ENCODE measurements around the gene MUC4.
"Not testable (repeated sequence)": the region's sequence is repeated elsewhere in the genome, so short reads cannot be mapped to it uniquely, and the experiment has no call there.

MUC4 gene

GRCh38 chr3:195784031-195784430 is 27.7 kb downstream of the MUC4 start:
- DNase-seq: not testable (repeated sequence)

GRCh38 chr3:195781236-195781635 is 30.5 kb downstream of the MUC4 start:
- not testable (repeated sequence) for DNase-seq

GRCh38 chr3:195777975-195778374 is 33.8 kb downstream of the MUC4 start:
- DNase-seq: no peak

- no peak for DNase-seq
These were observed 36.8 kb downstream of the MUC4 start for GRCh38 chr3:195774917-195775316.

- no peak for DNase-seq
These were observed 37.7 kb downstream of the MUC4 start for GRCh38 chr3:195773956-195774537.

DNA sequence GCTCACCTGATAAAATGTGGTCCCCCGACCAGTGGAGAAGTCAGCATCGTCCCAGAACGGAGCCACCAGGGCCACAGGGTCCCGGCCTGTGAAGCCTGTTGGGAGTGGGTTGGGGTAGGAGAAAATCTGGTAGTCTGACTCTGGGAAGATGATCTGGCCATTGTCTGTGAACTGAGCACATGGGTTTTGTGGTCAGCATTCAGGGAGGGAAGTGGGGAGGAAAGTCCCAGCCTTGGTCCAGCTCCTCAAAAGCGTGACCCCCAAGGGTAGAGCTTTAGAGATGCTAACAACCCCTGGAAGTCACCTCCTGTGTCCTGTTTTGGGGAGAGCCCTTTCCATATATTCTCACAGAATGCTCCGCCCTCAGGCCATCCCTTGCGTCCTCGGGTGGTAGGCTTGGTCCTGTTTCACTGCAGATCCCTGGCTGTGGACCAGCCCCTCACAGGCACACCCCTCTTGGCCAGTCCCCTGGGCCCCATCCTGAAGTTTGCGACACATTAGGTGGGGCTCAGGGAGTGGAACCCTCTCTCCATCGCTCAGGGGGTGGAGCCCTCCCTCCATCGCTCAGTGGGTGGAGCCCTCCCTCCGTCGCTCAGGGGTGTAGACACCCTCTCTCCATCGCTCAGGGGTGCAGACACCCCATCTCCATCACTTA is 40.0 kb downstream of the MUC4 start:
- no peak for DNase-seq

GRCh38 chr3:195770841-195771645 is 40.7 kb downstream of the MUC4 start:
- DNase-seq: not testable (repeated sequence)

GRCh38 chr3:195770081-195770840 is 41.5 kb downstream of the MUC4 start:
- DNase-seq: no peak

GRCh38 chr3:195769551-195769950 is 42.2 kb downstream of the MUC4 start:
- no peak for DNase-seq

DNA sequence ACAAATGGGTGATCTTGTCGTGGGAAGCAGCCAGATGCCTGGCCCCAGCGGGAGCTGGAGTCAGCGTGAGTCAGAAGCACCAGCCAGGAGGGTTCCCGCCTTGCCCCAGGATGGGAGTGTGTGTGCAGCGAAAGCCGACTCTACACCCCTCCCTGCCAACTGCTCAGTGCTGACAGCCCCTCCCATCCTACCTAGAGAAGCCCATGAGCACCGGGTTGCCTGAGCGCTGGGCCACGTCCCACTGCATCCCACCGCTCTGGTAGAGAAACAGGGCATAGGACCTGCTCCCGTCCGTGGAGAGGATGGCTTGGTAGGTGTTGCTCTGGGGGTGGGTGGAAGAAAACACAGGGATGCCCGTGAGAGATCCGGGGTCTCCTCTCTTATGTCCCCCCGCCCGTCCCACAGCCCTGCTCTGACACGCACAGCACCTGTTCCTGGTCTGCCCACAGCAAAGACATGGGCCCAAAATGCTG is 42.9 kb downstream of the MUC4 start:
- DNase-seq: no peak

DNA sequence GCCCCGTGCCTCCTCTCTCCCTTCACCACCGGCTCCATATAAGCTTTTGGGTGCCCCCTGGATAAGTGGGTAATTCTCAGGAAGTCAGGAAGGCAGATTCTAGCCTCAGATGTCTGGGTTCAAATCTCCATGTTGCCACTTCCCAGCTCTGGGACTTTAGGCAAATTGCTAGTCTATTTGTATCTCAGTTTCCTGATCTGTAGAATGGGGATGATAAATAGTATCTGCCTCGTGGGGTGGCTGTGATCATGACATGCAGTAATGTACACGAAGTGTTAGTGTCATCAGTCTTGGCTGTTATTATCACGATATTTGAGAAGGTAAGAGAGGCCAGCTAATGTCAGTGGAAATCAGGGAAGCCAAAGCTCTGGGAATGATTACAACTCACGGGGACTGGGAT is 43.3 kb downstream of the MUC4 start:
- no peak for DNase-seq

DNA sequence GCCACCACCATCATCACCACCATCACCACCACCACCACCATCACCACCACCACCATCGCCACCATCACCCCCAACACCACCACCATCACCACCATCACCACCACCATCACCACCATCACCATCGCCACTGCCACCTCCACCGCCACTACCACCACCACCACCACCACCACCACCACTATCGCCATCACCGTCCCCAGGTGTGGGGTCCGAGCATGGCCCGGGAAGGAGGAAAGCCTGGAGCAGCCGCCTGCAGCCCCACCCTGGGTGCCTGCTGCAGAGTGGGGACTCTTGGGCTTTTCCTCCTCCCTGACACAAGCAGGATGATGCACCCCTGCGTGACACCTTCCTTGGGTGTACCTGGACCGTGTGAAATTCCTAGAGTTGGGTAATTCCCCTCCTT is 43.9 kb downstream of the MUC4 start:
- no peak for DNase-seq

- no peak for DNase-seq
These were observed 45.1 kb downstream of the MUC4 start for GRCh38 chr3:195766671-195767070.

DNA sequence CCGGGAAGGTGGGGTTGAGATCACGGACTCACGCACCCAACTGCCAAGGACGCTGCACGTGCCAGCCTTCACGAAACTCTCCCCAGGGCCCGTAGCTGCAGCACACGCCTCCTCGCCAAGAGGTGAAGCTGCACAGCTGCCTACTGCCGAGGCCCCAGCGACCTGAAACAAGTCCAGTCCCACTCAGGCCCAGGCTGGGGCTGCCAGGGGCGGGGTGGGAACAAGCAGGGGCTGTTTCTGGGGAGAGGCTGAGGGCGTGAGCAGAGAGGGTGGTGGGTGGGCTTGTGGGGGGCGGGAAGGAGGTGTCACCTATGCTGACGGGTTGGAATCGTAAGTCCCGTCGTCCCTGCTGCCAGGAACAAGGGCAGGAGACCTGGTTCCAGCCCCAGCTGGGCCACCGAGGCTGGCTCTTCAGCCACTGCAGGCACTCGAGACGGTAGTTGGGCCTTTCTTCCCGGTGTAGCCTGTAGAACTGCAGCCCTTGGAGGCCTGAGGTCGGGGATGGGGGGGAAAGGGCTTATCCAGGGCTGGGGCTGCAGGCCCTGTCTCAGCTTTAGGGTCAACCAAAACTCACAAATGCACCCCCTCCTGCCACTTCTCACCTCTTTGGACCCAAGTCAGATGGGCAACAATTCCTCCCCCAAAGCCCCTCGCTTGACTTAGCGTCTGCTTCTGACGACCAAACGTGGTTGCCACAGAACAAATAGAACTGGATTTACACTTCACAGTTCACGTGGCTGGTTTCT is 46.6 kb downstream of the MUC4 start:
- DNase-seq: no peak

- DNase-seq: no peak
These were observed 47.6 kb downstream of the MUC4 start for GRCh38 chr3:195763843-195764825.

DNA sequence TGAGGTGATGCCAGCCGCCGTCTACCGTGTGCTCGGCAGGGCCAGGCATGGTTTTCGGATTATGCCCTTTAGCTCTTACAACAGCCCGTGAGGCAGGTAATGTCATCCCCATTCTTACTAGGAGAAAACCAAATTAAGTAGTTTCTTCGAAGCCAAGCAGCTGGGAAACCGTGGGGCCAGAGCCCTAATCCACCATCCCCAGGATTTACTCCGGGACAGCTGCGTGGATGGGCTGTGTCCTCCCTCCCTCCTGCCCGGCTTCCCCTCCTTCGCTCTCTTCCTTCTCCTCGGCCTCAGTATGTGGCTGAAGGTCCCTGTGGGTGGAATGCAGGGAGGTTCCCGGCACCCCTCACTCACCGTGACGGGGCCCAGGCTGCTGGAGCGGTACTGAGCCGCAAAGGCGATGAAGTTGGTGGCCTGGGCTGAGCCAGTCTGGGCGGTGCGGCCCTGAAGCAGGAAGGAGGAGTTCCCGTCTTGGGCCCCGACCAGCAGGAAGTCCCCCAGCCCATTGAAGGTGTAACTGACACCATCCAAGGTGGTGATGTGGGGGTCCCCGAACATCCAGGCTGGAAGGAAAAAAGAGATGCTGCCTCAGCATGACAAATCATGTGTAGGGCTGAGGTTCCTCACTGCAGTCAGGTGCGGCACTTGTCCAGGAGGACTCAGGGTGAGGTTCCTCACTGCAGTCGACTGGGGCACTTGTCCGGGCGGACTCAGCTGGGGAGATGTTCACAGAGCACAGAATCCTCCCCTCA is 48.5 kb downstream of the MUC4 start:
- DNase-seq: no peak

DNA sequence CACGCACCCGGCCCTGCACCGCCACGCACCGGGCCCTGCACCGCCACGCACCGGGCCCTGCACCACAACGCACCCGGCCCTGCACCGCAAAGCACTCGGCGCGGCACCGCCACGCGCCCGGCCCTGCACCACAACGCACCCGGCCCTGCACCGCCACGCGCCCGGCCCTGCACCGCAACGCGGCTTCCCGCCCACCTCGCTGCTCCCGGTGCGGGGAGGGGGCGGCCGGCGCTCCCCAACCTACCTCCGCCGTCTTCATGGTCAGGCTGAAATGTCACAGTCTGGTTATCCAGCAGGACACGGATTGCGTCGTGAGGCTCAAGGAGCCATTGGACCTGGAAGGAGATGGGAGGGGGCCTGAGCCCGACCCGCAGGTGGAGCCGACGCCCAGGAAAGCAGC is 49.1 kb downstream of the MUC4 start:
- DNase-seq: no peak

DNA sequence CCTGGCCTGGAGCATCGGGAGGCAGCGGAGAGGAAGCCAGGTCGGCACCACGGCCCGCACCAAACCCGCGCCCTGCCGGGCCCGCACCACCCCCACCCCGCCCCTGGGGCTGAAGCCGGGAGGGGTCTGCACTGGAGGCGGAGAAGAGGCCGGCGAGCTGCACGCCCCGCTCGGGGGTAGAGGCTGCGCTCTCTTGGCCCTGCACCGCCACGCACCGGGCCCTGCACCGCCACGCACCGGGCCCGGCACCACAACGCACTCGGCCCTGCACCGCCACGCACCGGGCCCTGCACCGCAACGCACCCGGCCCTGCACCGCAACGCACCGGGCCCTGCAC is 49.5 kb downstream of the MUC4 start:
- no peak for DNase-seq

GRCh38 chr3:195761567-195762248 is 50.0 kb downstream of the MUC4 start:
- no peak for DNase-seq

GRCh38 chr3:195761123-195761566 is 50.6 kb downstream of the MUC4 start:
- no peak for DNase-seq

All from SHP77 treated with DMSO at 0.1 percent for 48 hours (cell line).